Upper lobe of left lung (tissue), 4 donors: ENCODE results near the gene ZNF547.

Source experiments
- CTCF ChIP-seq, 6 experiments: fragments of 450-650 bp in 4 of 6; fragments of 200-600 bp in 2 of 6; sonication (generic) in 2 of 6; IDR thresholded peaks; one replicate each; pipeline ENCODE4 v1.5.1; 2016 to 2019; ENCODE audit warnings: antibody characterized with exemption in 6 of 6
- POLR2A ChIP-seq, 4 donors: fragments of 450-650 bp; IDR thresholded peaks; one replicate each; pipeline ENCODE4 v1.5.1; 2016 to 2017; ENCODE audit warnings: antibody characterized with exemption in 4 of 4, mild to moderate bottlenecking in 2 of 4
- POLR2AphosphoS5 ChIP-seq, 2 donors: sonication (generic); formaldehyde crosslinking; IDR thresholded peaks; one replicate each; pipeline ENCODE4 v1.5.1; 2017; ENCODE audit warnings: antibody characterized with exemption in 2 of 2

GRCh38 chr19:57366776-57367175 is 3.4 kb downstream of the ZNF547 start:
- TF ChIP-seq POLR2A (IDR thresholded peaks at IDR 0.05) (no peak), CTCF (IDR thresholded peaks at IDR 0.05) (no peak), POLR2AphosphoS5 (IDR thresholded peaks at IDR 0.05) (no peak)
